ENCODE data around the gene MBNL1.
"Not testable (repeated sequence)": the region's sequence is repeated elsewhere in the genome, so short reads cannot be mapped to it uniquely, and the experiment has no call there.

Gene MBNL1

DNA sequence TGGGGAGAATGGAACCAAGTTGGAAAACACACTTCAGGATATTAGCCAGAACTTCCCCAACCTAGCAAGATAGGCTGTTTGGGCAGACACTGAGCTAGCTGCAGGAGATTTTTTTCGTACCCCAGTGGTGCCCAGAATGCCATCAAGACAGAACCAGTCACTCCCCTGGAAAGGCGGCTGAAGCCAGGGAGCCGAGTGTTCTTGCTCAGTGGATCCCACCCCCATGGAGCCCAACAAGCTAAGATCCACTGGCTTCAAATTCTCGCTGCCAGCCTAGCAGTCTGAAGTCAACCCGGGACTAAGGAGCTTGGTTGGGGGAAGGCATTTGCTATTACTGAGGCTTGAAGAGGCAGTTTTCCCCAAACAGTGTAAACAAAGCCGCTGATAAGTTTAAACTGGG is 152.4 kb downstream of the MBNL1 start:
- no peak overlapping the region for H3K4me3 Mint-ChIP-seq

DNA sequence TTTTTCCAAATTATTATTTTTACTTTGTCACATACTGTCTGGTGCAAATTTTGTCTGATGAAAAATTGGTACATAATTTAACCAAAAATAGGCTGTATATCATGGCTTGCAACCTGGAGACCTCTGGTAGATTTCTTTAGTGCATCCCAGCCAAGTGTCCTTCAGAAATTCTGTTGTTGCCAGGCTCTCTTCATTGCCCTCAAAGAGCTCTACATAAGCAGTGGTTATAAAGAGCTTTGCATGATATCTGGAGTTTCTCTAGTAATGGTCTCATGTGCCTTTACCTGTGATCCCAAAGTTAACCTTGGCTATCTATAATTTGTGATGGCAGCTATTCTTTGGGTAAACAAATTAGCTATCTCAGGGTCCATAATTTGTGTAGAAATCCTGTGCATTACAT is 157.7 kb downstream of the MBNL1 start:
- Mint-ChIP-seq H3K27me3 (ENCODE audit: low read depth) (no peaks in the 10 kb centered on the region), H3K27ac (no peak overlapping the region), H3K36me3 (ENCODE audit: low read depth) (peaks cover 58% of the 10 kb centered on the region), H3K4me3 (no peak overlapping the region), H3K4me1 (ENCODE audit: low read depth) (peaks cover 57% of the 10 kb centered on the region), H3K9me3 (peaks cover 13% of the 10 kb centered on the region)

More for the DNA sequence above, 152.4 kb downstream of the MBNL1 start:
- Mint-ChIP-seq H3K27me3 (ENCODE audit: low read depth) (no peaks in the 10 kb centered on the region), H3K36me3 (ENCODE audit: low read depth) (peaks cover 75% of the 10 kb centered on the region), H3K4me1 (ENCODE audit: low read depth) (peaks cover 67% of the 10 kb centered on the region), H3K27ac (no peak overlapping the region), H3K9me3 (peaks cover 18% of the 10 kb centered on the region)

DNA sequence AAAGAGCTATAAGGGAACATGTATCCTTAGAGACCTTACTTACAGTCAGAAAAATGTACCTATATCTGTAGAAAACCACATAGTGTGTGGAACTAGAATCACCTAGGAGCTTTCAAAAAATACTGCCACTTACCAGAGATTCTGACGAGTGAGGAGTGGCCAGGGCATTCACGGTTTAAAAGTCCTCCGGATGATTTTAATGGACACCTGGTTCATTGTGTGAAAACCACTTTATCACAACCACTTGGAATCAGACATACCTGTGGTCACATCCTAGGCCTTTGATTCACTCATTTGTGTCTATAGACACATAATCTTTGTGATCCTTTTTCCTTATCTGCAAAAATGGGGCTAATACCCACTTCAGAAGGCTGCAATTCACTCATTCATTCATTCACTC is 159.8 kb downstream of the MBNL1 start:
- peaks cover 50% of the 10 kb centered on the region for H3K36me3 Mint-ChIP-seq (ENCODE audit: low read depth)
- no peak overlapping the region for H3K4me3 Mint-ChIP-seq
- H3K27me3 Mint-ChIP-seq (ENCODE audit: low read depth), result no peaks in the 10 kb centered on the region
- H3K27ac Mint-ChIP-seq, result no peak overlapping the region
- peaks cover 4% of the 10 kb centered on the region for H3K9me3 Mint-ChIP-seq
- H3K4me1 Mint-ChIP-seq (ENCODE audit: low read depth), result peaks cover 39% of the 10 kb centered on the region

DNA sequence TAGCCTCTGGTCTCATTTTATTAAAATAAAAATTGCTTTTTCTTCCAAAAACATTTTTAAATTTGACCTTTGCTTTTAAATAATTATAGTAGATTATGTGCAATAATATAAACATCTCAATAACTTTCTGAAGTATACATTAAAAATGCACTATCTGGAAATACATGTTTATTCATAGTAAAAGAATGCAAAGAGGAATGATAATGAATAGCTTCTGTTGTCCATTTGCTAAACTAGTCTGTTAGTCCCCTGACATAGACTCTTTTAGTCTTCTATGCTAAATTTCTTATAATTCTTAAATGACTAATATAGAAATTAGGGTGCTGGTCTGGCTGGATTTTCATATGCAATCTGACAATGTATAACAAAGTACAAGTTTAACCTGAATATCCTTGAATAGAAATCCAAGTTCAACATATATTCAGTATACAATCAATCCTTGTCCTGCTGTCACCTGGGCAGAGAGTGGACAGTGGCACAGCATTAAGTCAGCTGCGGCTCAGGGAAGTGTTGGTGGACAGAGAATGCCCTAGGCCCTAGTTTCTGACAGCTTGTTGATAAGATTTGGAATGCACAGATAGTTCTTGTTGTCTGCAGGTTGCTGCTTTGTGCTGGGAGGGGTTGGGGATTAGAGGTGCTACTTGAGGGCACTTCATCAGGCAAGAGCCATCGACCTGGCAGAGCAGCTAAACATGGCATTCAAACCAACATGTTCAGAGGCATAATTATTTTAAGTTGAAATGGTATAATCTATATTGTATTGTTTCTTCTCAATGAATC is 161.7 kb downstream of the MBNL1 start:
- peak overlapping the region; percentile 20 for H3K27ac Mint-ChIP-seq
- peaks cover 37% of the 10 kb centered on the region for H3K4me1 Mint-ChIP-seq (ENCODE audit: low read depth)

DNA sequence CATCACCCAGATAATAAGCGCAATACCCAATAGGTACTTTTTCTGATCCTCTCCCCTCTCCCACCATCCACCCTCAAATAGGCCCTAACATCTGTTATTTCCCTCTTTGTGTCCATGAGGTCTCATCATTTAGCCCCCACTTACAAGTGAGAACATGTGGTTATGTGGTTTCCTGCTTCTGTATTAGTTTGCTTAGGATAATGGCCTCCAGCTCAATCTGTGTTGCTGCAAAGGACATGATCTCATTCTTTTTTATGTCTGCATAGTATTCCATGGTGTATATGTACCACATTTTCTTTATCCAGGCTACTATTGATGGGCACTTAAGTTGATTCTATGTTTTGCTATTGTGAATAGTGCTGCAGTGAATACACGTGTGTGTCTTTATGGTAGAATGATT is 165.4 kb downstream of the MBNL1 start:
- Mint-ChIP-seq H3K36me3 (ENCODE audit: low read depth) (peaks cover 46% of the 10 kb centered on the region), H3K27me3 (ENCODE audit: low read depth) (no peaks in the 10 kb centered on the region), H3K9me3 (peaks cover 12% of the 10 kb centered on the region), H3K4me1 (ENCODE audit: low read depth) (peaks cover 41% of the 10 kb centered on the region), H3K27ac (peak overlapping the region; percentile 0), H3K4me3 (no peak overlapping the region)

More for the DNA sequence above, 161.7 kb downstream of the MBNL1 start:
- peaks cover 50% of the 10 kb centered on the region for H3K36me3 Mint-ChIP-seq (ENCODE audit: low read depth)
- no peaks in the 10 kb centered on the region for H3K27me3 Mint-ChIP-seq (ENCODE audit: low read depth)
- H3K9me3 Mint-ChIP-seq, result peaks cover 12% of the 10 kb centered on the region
- H3K4me3 Mint-ChIP-seq, result no peak overlapping the region

DNA sequence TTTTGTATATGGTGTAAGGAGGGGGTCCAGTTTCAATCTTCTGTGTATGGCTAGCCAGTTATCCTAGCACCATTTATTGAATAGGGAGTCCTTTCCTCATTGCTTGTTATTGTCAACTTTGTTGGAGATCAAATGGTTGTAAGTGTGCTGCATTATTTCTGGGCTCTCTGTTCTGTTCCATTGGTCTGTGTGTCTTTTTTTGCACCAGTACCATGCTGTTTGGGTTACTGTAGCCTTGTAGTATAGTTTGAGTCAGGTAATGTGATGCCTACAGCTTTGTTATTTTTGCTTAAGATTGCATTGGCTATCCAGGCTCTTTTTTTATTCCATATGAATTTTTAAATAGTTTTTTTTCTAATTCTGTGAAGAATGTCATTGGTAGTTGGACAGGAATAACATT is 166.5 kb downstream of the MBNL1 start:
- peaks cover 12% of the 10 kb centered on the region for H3K9me3 Mint-ChIP-seq
- peaks cover 44% of the 10 kb centered on the region for H3K36me3 Mint-ChIP-seq (ENCODE audit: low read depth)
- H3K27me3 Mint-ChIP-seq (ENCODE audit: low read depth); H3K4me3 Mint-ChIP-seq; H3K27ac Mint-ChIP-seq: not testable (repeated sequence)
- peaks cover 45% of the 10 kb centered on the region for H3K4me1 Mint-ChIP-seq (ENCODE audit: low read depth)

DNA sequence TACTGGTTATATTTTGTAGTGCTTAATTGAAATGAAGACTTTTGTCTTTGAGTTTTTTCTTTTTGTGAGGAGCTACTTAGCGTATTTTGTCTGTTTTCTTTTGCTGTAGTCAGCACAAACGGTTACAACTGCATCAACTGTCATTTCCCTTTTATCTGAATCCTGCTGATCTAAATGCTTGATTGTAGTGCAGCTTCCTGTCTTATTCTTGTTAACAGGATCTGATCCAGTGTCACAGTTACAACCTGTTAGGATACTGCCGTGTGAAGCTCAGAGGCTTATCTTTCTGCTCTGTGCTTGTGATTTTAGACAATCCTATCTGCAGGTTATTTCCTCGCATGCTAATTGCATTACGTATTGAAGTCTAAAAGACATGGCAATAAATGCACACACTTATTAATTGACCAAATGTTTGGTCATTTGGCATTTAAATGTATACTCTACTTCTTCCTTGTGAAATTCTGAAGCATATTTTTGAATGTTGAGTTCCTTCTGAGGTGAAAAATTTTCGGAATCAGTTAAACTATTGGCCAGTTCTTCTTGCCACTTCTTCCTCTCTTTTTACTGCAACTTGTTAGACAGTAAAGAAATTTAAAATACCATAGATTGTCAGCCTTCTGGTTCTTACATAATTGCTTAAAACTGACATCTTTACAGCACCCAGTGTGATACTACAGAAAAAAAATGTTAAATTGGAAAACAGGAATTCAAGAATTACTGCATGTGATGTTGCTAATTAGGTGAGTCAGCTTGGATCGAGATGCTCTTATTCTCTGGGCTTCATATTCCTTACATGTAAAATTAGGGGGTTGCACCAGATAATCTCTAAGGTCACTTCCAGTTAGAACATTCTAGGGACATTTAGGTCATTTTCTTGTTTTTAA is 168.2 kb downstream of the MBNL1 start:
- Mint-ChIP-seq H3K27ac (no peak overlapping the region), H3K9me3 (peaks cover 12% of the 10 kb centered on the region), H3K4me3 (peak overlapping the region; percentile 28), H3K27me3 (ENCODE audit: low read depth) (no peaks in the 10 kb centered on the region), H3K36me3 (ENCODE audit: low read depth) (peaks cover 40% of the 10 kb centered on the region), H3K4me1 (ENCODE audit: low read depth) (peaks cover 41% of the 10 kb centered on the region)

DNA sequence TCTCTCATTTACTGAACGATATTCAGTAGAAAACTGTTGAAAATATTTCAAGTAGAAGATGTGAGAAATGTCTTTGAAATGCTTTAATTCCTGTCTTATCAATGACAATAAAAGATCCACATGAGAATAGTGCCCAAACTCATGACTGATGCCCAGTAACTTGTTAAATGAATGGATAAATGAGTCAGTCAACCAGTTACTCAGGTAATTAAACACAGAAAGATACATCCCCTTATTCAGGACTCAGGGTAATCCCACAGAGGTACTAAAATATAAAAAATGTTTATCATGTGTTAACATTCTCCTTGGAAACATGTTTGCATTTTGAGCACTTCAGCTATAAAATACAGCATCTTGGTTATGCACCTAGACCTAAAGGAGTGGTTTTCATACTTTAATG is 169.5 kb downstream of the MBNL1 start:
- Mint-ChIP-seq H3K9me3 (peaks cover 12% of the 10 kb centered on the region), H3K36me3 (ENCODE audit: low read depth) (peaks cover 30% of the 10 kb centered on the region), H3K27me3 (ENCODE audit: low read depth) (no peaks in the 10 kb centered on the region), H3K27ac (no peak overlapping the region), H3K4me1 (ENCODE audit: low read depth) (peaks cover 50% of the 10 kb centered on the region), H3K4me3 (no peak overlapping the region)

DNA sequence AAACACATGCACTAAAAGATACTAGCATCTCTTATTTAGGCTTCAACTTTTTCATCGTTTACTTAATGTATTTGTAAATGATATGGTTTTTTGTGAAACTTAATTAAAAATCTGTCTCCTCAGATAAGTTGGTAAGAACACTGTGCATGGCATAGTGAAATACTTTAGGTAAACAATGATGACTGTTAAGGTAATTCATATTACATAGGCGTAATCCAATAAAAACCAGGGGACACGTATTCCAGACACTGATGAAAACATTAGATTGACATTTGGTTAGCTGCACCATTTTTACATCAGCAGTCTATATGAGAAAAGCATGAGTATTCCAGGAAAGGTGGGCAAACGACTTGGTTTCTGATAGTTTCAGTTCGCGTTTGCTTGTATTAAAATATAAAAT is 170.0 kb downstream of the MBNL1 start:
- Mint-ChIP-seq H3K36me3 (ENCODE audit: low read depth) (peaks cover 27% of the 10 kb centered on the region), H3K9me3 (peaks cover 12% of the 10 kb centered on the region), H3K27ac (no peak overlapping the region), H3K27me3 (ENCODE audit: low read depth) (no peaks in the 10 kb centered on the region), H3K4me3 (no peak overlapping the region), H3K4me1 (ENCODE audit: low read depth) (peaks cover 52% of the 10 kb centered on the region)

DNA sequence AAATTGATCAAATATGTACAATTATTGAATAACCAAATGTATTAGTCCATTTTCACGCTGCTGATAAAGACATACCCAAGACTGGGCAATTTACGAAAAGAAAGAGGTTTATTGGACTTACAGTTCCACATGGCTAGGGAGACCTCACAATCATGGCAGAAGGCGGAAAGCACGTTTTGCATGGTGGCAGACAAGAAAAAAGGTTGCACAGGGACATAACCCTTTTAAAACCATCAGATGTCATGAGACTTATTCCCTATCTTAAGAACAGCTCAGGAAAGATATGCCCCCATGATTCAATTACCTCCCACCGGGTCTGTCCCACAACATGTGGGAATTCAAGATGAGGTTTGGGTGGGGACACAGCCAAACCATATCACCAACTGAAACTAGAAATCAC is 171.5 kb downstream of the MBNL1 start:
- H3K27me3 Mint-ChIP-seq (ENCODE audit: low read depth); H3K4me3 Mint-ChIP-seq; H3K27ac Mint-ChIP-seq; H3K9me3 Mint-ChIP-seq: not testable (repeated sequence)
- peaks cover 47% of the 10 kb centered on the region for H3K4me1 Mint-ChIP-seq (ENCODE audit: low read depth)
- peaks cover 17% of the 10 kb centered on the region for H3K36me3 Mint-ChIP-seq (ENCODE audit: low read depth)

DNA sequence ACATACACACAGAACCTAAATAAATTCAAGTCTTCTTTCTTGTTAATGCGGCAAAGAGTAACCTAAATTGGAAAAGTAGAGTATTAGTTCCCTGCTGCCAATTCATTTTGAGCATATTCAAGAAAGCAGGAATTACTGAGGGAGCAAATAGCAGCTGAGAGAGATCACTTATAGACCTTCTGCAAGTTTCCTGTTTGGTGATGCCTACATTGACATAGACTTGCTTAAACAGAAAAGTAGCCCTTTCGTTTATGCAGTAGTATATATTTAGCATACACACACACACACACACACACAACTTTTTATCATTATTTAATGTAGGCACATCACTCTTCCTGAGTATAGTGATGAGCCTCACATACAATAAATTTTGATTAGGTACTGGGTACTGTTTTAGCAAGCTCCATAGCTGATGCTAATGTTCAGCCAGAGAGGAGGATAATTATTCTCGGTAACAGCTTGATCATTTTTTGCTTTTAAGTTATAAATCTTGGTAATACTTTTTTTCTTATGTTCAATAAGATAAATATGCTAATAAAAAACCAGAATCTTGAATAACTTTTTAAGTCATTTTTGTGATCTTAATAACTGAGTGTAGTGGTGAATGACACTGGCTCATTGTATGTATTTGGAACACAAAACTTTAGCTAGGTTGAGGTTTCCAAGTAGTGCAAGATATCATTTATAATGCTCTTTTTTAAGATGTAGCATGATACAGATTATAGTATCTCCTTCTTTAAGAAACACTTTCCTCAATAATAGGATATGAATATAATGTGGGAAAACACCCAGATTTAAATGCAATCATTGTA is 174.7 kb downstream of the MBNL1 start:
- Mint-ChIP-seq H3K27ac (peak overlapping the region; percentile 77), H3K27me3 (ENCODE audit: low read depth) (no peaks in the 10 kb centered on the region), H3K4me1 (ENCODE audit: low read depth) (peaks cover 41% of the 10 kb centered on the region), H3K9me3 (no peaks in the 10 kb centered on the region), H3K4me3 (no peak overlapping the region), H3K36me3 (ENCODE audit: low read depth) (peaks cover 30% of the 10 kb centered on the region)

DNA sequence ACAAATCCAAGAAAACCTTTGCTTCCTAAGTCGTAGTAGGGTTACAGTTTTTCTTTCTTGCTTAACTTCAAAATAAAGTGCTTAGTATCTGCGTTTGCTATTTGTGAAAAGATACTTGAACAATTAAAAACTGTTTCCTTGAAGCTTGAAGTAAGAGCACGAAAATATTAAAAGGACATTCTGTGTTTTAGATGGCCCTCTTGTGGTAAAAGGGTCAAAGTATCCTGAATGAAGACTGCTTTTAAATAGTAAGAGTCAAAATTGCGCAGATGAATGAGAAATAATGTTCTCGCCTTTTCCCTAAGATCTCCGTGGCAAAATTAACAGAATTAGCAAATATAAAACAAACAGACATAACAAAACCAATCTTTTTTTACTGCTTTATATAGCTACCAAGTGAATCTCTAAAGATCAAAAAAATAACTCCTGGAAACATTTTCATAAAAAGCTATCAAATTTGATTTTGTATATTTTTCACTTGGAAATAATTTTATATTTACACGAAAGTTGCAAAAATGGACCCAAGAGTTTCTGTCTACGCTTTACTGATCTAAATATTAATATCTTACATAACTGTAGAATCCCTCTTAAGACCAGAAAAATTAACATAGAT is 175.4 kb downstream of the MBNL1 start:
- peaks cover 39% of the 10 kb centered on the region for H3K4me1 Mint-ChIP-seq (ENCODE audit: low read depth)
- peaks cover 29% of the 10 kb centered on the region for H3K36me3 Mint-ChIP-seq (ENCODE audit: low read depth)

DNA sequence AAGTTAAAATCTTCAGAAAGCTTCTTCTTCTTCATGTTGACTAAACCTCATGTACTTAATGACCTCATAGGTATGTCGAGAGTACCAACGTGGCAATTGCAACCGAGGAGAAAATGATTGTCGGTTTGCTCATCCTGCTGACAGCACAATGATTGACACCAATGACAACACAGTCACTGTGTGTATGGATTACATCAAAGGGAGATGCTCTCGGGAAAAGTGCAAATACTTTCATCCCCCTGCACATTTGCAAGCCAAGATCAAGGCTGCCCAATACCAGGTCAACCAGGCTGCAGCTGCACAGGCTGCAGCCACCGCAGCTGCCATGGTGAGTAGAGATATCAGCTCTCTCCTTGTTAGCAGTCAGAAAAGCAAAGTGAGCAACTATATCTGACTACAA is 176.5 kb downstream of the MBNL1 start:
- Mint-ChIP-seq H3K9me3 (no peaks in the 10 kb centered on the region), H3K27ac (no peak overlapping the region), H3K36me3 (ENCODE audit: low read depth) (peaks cover 27% of the 10 kb centered on the region), H3K4me1 (ENCODE audit: low read depth) (peaks cover 36% of the 10 kb centered on the region), H3K4me3 (no peak overlapping the region), H3K27me3 (ENCODE audit: low read depth) (no peaks in the 10 kb centered on the region)

More for the DNA sequence above, 175.4 kb downstream of the MBNL1 start:
- H3K27ac Mint-ChIP-seq, result no peak overlapping the region
- H3K27me3 Mint-ChIP-seq (ENCODE audit: low read depth), result no peaks in the 10 kb centered on the region
- H3K4me3 Mint-ChIP-seq, result no peak overlapping the region
- no peaks in the 10 kb centered on the region for H3K9me3 Mint-ChIP-seq

DNA sequence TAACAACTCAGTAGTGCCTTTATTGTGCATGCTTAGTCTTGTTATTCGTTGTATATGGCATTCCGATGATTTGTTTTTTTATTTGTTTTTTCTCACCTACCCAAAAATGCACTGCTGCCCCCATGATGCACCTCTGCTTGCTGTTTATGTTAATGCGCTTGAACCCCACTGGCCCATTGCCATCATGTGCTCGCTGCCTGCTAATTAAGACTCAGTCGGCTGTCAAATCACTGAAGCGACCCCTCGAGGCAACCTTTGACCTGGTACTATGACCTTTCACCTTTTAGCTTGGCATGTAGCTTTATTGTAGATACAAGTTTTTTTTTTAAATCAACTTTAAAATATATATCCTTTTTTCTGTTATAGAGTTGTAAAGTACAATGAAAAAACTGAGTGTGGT is 177.8 kb downstream of the MBNL1 start:
- H3K9me3 Mint-ChIP-seq, result no peaks in the 10 kb centered on the region
- H3K27me3 Mint-ChIP-seq (ENCODE audit: low read depth), result no peaks in the 10 kb centered on the region
- H3K36me3 Mint-ChIP-seq (ENCODE audit: low read depth), result peaks cover 37% of the 10 kb centered on the region
- H3K4me3 Mint-ChIP-seq, result no peak overlapping the region
- H3K4me1 Mint-ChIP-seq (ENCODE audit: low read depth), result peaks cover 43% of the 10 kb centered on the region
- peak overlapping the region; percentile 12 for H3K27ac Mint-ChIP-seq

Measured in T-helper 1 cell treated with Interleukin-12 subunit alpha and Interleukin-12 subunit beta and Interleukin-4 antibody, amounts not matched to agents 30 μg/mL and 1 μg/mL, for 36 hours (primary cell).